Activated naive CD4-positive, alpha-beta T cell treated with anti-CD3 and anti-CD28 coated beads, Interleukin-2, amount 10 ng/mL, durations not matched to agents 7 days and 5 days (primary cell): ENCODE data around the gene BPIFA1.

Experiments used
- CTCF ChIA-PET: fragments of 350-600 bp; sonication (Branson Sonifier 250); formaldehyde crosslinking; loops from one replicate; lab custom pipeline; 2021; ENCODE audit warnings: antibody characterized with exemption; lab: Charles Lee
- DNase-seq: peaks from one replicate; pipeline ENCODE4 v3.0.0-alpha.2; 2020
- H3K27ac Mint-ChIP-seq: one replicate; pipeline ENCODE4 v1.8.0; 2021; ENCODE audit warnings: mild to moderate bottlenecking, moderate library complexity, mixed read lengths
- H3K27me3 Mint-ChIP-seq: one replicate; pipeline ENCODE4 v1.8.0; 2021; ENCODE audit warnings: mild to moderate bottlenecking, mixed read lengths
- H3K36me3 Mint-ChIP-seq: one replicate; pipeline ENCODE4 v1.8.0; 2021; ENCODE audit warnings: mixed read lengths
- H3K4me1 Mint-ChIP-seq: one replicate; pipeline ENCODE4 v1.8.0; 2021; ENCODE audit warnings: mixed read lengths
- H3K4me3 Mint-ChIP-seq: one replicate; pipeline ENCODE4 v1.8.0; 2021; ENCODE audit warnings: mild to moderate bottlenecking, moderate library complexity, mixed read lengths
- H3K9me3 Mint-ChIP-seq: one replicate; pipeline ENCODE4 v1.8.0; 2021; ENCODE audit warnings: mixed read lengths

Gene BPIFA1

DNA sequence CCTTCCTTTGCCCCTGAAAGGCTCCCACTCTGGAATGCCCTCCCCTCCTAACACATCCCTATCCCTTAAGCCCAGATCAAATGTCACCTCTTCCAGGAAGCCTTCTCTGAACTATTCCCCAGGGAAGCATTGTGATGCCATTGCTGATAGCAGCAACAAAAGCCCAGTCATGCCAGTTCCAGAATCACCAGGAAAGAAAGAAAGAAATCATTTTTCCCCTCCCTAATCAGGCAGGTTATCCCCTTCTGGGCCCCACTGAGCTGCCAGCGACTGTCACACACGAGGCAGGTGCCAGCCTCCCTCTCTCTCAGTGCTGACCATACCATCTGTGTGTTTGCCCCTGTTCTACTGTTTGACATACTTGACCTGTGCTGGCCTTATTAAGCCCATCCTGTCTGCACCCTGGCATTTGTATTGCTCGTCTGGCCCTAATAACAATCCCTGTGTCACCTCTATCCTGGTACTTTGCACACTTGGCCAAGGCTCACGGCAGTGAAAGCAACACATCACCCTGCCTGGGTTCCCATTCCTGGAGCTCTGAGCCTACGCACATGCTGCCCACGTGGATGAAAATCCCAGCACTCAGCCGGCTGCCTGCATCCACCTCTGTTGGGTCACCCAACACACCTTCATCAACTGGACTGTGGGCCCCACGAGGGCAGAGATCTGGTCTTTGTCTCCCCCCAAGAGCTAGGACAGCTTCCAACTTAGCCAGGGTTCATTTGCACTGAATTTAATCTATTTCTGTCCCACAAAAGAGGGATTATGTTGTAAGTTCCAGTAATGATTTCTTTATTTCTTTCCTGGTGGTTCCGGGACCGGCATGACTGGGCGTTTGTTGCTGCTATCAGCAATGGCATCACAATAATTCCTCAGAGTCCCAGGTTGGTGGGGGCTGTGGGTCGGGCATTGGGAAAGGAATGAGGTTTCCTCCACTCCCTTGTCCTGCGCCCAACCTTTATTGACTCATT, 42.0 kb downstream of the BPIFA1 start:
- CTCF ChIA-PET = no interaction called here

DNA sequence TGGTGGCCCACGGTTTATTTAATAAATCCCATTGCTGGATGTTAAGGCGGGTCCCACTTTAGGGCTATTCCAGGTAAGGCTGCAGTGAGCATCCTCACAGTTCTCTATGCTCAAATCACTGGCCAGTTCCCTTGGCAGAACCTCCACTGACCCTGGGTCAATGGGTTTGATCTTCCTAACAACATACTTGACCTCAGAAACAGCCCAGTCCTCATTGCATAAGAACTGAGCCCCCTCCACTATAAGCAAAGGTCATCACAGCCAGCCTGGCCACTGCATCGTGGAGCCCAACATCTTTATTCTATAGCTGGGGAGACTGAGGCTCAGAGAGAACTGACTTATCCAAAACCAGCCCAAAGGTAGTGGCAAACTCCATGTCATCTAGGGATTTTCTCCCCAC, 42.9 kb downstream of the BPIFA1 start:
- Mint-ChIP-seq H3K9me3 (no peaks in the 10 kb centered on the region), H3K36me3 (no peaks in the 10 kb centered on the region), H3K27ac (no peak overlapping the region), H3K4me1 (no peaks in the 10 kb centered on the region), H3K4me3 (no peak overlapping the region), H3K27me3 (peaks cover 28% of the 10 kb centered on the region)
- CTCF ChIA-PET = no interaction called here
- DNase-seq = no peak

More for the DNA sequence above, 42.0 kb downstream of the BPIFA1 start:
- no peak overlapping the region for H3K4me3 Mint-ChIP-seq
- no peak overlapping the region for H3K27ac Mint-ChIP-seq
- no peaks in the 10 kb centered on the region for H3K4me1 Mint-ChIP-seq
- DNase-seq = no peak
- H3K36me3 Mint-ChIP-seq = no peaks in the 10 kb centered on the region
- H3K9me3 Mint-ChIP-seq = no peaks in the 10 kb centered on the region
- peaks cover 23% of the 10 kb centered on the region for H3K27me3 Mint-ChIP-seq

DNA sequence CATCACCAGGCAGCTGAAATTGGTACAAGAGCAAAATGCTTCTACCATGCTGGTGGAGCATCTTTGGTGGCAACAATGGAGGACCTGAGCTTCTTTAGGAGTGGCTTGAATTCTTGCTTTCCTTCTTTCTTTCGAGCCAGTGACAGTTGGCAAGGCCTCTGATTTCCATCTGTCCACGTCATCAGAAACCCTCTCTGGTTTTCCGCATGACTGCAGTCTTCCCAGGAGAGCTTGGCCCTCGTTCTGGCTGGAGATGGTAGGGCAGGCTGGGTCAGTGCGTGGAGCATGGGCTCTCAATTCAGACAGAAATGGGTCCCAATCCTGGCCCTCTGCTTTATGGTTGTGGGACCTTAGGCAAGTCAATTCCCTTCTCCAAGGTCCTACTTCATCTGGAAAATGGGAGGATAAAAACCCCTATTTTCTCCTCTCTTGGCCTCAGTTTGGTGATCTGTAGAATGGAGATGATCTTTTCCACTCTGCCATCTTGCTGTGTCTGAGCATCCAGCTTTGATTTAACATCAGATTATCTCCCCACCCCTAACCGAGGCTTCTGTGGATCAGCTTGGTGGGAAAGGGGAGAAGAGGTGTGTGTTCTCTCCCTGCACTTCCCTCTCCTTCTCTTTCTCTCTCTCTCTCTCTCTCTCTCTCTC, 43.6 kb downstream of the BPIFA1 start:
- H3K27ac Mint-ChIP-seq = no peak overlapping the region
- no peak for DNase-seq
- CTCF ChIA-PET = no interaction called here
- no peak overlapping the region for H3K4me3 Mint-ChIP-seq
- H3K9me3 Mint-ChIP-seq = no peaks in the 10 kb centered on the region
- H3K27me3 Mint-ChIP-seq = peaks cover 29% of the 10 kb centered on the region
- no peaks in the 10 kb centered on the region for H3K4me1 Mint-ChIP-seq
- no peaks in the 10 kb centered on the region for H3K36me3 Mint-ChIP-seq

DNA sequence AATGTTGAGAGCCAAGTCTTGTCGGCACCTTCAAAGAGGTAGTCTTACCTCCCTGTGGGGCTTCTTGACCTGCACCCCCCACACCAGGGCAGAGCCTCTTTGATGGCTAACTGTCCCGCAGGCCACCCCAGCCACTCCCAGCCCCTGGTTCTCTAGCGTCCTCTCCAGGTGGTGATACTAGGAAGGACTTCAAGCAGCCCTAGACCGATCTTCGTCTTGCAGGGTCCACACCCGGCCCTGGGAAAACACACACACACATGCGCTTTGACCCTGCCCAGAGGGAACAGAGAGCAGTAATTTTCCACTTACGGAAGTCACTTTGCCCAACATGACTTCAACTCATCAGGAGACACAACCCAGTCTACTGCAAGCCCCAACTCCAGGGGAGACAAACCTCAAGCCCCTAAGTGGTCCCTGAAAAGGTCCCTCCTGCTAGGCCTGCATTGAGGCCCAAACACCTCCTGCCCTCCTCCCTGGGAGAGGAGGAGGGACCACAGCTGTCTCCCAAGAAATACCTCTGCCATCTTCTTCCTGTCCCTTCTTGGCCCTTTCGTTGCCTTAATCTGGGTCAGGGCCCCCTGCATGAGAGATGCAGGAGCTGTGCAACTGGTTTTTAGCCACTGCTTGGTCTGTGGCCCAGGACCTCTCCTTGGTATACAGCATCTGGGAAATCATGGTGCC, 44.3 kb downstream of the BPIFA1 start:
- peaks cover 36% of the 10 kb centered on the region for H3K27me3 Mint-ChIP-seq

DNA sequence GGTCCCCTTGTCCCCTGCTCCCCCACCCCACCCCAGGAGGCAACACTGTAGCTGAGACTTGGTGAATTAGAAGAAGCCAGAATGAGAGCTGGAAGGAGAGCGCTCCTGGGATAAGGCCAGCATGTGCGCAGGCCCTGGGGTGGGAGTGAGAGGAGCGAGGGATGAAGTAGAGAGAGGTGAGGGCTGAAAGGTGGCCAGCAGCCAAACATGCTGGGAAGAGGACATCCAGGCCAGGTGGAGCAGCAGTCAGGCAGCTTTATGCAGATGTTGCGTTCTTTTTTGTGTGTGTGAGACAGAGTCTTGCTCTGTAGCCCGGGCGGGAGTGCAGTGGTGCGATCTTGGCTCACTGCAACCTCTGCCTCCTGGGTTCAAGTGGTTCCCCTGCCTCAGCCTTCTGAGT, 45.0 kb downstream of the BPIFA1 start:
- Mint-ChIP-seq H3K27ac (no peak overlapping the region), H3K27me3 (peaks cover 38% of the 10 kb centered on the region), H3K4me3 (no peak overlapping the region), H3K9me3 (no peaks in the 10 kb centered on the region), H3K36me3 (no peaks in the 10 kb centered on the region), H3K4me1 (no peaks in the 10 kb centered on the region)
- no peak for DNase-seq
- CTCF ChIA-PET = no interaction called here

More for the DNA sequence above, 44.3 kb downstream of the BPIFA1 start:
- Mint-ChIP-seq H3K27ac (no peak overlapping the region), H3K4me3 (no peak overlapping the region), H3K9me3 (no peaks in the 10 kb centered on the region), H3K36me3 (no peaks in the 10 kb centered on the region), H3K4me1 (no peaks in the 10 kb centered on the region)
- no peak for DNase-seq
- CTCF ChIA-PET = no interaction called here

DNA sequence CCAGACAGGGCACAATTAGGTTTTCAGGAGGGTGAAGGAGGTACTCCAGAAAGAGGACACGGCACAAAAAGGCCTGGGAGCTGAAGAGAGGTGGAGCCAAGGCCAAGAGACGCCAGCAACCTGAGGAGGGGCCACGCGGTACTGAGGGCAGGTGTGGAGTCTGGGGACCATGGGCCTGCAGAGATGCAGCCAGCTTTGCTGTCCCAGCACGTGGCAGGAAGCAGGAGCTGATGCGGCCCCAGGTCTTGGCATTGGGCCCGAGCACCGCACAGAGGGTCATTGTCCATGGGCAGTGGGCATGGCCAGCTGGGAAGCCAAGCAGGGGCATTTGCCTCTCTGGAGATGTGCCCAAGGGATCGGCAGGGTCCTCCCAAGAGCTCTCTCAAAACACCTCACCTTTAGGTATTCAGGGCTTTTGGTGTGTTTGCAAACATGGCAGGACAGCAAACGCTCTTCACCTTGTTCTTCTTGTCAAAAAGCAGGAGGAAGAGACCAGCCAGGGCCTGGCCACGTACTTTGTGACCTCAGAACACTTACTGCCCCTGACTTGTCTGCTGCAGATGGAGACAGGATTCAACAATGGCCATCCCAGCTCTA, 45.9 kb downstream of the BPIFA1 start:
- peaks cover 34% of the 10 kb centered on the region for H3K27me3 Mint-ChIP-seq
- no peaks in the 10 kb centered on the region for H3K36me3 Mint-ChIP-seq
- no peak for DNase-seq
- no peaks in the 10 kb centered on the region for H3K9me3 Mint-ChIP-seq
- no peak overlapping the region for H3K4me3 Mint-ChIP-seq
- no peak overlapping the region for H3K27ac Mint-ChIP-seq
- CTCF ChIA-PET = no interaction called here
- no peaks in the 10 kb centered on the region for H3K4me1 Mint-ChIP-seq

DNA sequence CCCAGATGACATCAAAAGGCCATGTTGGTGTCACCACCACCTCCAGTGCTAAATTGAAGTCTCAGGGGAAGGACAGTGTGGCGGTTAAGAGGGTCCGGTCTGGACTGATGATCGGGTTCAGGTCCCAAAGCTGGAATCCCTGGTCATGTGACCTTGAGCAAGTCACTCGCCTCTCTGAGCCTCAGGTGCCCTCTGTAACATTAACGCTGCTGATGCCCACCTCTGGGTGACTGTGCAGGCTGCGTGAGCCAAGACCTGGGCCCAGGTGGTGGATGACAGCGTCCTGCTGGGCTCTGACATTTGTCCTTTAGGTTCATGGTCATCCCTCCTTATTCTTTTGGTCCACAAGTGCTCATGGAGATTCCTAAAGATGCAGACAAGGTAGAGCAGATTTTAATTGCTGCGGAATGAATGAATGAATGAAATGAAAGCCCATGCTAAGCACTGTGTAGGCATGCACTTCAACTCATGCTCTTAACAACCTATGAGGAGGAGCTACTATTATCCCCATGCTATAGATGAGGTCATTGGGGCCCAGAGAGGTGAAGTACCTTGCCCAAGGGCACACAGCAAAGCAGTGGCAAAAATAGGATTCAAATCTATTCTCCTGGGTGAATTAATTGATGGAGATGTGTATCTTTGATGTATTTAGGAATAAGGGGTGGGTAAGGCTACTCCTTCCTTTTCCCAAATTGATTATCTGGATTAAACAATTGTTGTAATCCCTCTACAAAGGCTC, 46.6 kb downstream of the BPIFA1 start:
- Mint-ChIP-seq H3K9me3 (no peaks in the 10 kb centered on the region), H3K27me3 (peaks cover 39% of the 10 kb centered on the region), H3K4me3 (no peak overlapping the region), H3K36me3 (no peaks in the 10 kb centered on the region), H3K4me1 (no peaks in the 10 kb centered on the region), H3K27ac (no peak overlapping the region)
- CTCF ChIA-PET = interaction anchor here (0.9 kb wide), 1 partner anchor 10 kb away, joined by 5 read pairs; no protein-coding TSS in a partner anchor
- no peak for DNase-seq

DNA sequence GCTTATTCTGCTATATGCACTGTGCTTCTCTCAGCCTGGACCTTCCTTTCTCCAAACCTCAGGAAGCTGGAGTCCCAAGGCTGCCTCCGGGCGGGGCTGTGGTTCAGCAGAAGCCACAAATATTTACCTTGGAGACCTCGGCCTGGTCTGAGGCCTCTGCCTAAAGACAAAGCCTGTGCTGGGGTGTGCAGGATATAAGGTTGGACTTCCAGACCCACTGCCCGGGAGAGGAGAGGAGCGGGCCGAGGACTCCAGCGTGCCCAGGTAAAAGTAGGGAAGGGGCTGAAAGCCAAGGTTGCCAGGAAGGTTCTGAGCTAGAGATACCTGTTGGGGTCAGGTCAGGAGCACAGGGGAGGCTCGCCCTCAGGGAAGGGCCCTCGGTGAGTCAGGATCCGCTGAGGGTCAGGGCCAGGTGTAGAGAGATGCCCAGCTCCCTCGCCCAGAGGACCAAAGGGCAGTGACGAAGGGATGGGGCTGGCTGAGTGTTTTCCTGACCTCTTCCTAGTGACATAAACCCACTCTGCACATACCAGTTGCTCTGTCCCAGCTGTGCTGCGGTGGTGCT, 47.3 kb downstream of the BPIFA1 start, which contains the start of gene BPIFB1:
TSS of gene BPIFB1 (plus strand) at position 224 of the 565 bp plus-strand sequence. CDS start 2,860 bp downstream, outside the sequence.
- no peak within 1 kb of the TSS for H3K4me3 Mint-ChIP-seq
- H3K27me3 Mint-ChIP-seq = peaks cover 41% of the 10 kb centered on the region
- CTCF ChIA-PET = interaction anchor here (0.9 kb wide), 1 partner anchor 9 kb away, joined by 5 read pairs; no protein-coding TSS in a partner anchor
- no peak within 1 kb of the TSS for H3K27ac Mint-ChIP-seq
- no peaks in the 10 kb centered on the region for H3K4me1 Mint-ChIP-seq
- H3K9me3 Mint-ChIP-seq = no peaks in the 10 kb centered on the region
- DNase-seq = no peak
- H3K36me3 Mint-ChIP-seq = no peaks in the 10 kb centered on the region

- CTCF ChIA-PET = no interaction called here
- Mint-ChIP-seq H3K9me3 (no peaks in the 10 kb centered on the region), H3K27ac (no peak overlapping the region), H3K4me3 (no peak overlapping the region), H3K4me1 (no peaks in the 10 kb centered on the region), H3K36me3 (no peaks in the 10 kb centered on the region), H3K27me3 (peaks cover 46% of the 10 kb centered on the region)
- DNase-seq = no peak
These were observed 48.5 kb downstream of the BPIFA1 start for GRCh38 chr20:33284284-33284683.

- H3K4me1 Mint-ChIP-seq = no peaks in the 10 kb centered on the region
- no peak for DNase-seq
- H3K27me3 Mint-ChIP-seq = peaks cover 50% of the 10 kb centered on the region
- CTCF ChIA-PET = no interaction called here
- no peak overlapping the region for H3K4me3 Mint-ChIP-seq
- H3K36me3 Mint-ChIP-seq = no peaks in the 10 kb centered on the region
- no peak overlapping the region for H3K27ac Mint-ChIP-seq
- no peaks in the 10 kb centered on the region for H3K9me3 Mint-ChIP-seq
These were observed 49.1 kb downstream of the BPIFA1 start for GRCh38 chr20:33284937-33285336.

DNA sequence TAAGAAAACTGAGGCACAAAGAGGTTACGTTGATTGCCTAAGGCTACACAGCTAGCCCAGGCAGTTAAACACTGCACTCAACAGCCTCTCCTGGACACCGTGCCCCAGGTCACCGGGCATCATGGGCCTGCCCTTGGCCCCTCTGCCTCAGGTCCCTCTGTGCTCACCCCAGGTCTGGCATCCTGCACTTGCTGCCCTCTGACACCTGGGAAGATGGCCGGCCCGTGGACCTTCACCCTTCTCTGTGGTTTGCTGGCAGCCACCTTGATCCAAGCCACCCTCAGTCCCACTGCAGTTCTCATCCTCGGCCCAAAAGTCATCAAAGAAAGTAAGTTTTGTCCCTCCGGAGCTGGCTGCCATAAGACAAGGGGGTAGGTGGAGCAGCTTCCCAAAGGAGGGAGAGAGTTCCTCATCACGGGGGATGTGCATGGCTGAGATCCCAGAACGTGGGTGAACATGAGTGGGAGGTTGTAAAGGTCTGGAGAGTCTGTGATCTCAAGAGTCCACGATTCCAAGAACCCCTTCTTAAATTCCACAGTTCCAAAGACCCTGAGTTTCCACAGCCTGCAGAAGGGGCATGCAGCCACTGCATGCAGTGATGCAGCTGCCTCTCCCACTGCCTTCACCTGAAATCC, 50.2 kb downstream of the BPIFA1 start:
- Mint-ChIP-seq H3K27me3 (peaks cover 55% of the 10 kb centered on the region), H3K4me3 (no peak overlapping the region), H3K4me1 (no peaks in the 10 kb centered on the region), H3K9me3 (no peaks in the 10 kb centered on the region), H3K27ac (no peak overlapping the region), H3K36me3 (no peaks in the 10 kb centered on the region)
- no peak for DNase-seq
- CTCF ChIA-PET = no interaction called here

GRCh38 chr20:33287884-33288283, 52.1 kb downstream of the BPIFA1 start:
- CTCF ChIA-PET = interaction anchor here (1.2 kb wide), 1 partner anchor 26 kb away, joined by 3 read pairs; no protein-coding TSS in a partner anchor
- no peak overlapping the region for H3K27ac Mint-ChIP-seq

DNA sequence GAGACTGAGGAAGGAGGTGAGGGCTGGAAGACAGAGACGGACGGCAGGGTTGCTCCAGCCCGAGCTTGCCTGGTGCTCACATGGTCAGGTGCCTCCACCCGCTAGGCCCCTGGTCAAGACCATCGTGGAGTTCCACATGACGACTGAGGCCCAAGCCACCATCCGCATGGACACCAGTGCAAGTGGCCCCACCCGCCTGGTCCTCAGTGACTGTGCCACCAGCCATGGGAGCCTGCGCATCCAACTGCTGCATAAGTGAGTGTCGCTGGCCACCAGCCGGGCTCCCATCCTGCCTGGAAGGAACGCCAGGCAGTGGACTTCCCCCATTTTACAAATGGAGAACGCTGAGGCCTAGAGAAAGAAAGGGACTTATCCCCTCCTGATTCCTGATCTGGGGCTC, 55.1 kb downstream of the BPIFA1 start:
- no peak for DNase-seq
- peaks cover 45% of the 10 kb centered on the region for H3K27me3 Mint-ChIP-seq
- no peak overlapping the region for H3K4me3 Mint-ChIP-seq
- CTCF ChIA-PET = interaction anchor here (0.6 to 1.9 kb wide), 6 partner anchors 28 to 501 kb away, joined by 3 to 6 read pairs (median 3); no protein-coding TSS in a partner anchor
- no peaks in the 10 kb centered on the region for H3K9me3 Mint-ChIP-seq
- H3K4me1 Mint-ChIP-seq = no peaks in the 10 kb centered on the region
- no peaks in the 10 kb centered on the region for H3K36me3 Mint-ChIP-seq
- no peak overlapping the region for H3K27ac Mint-ChIP-seq

More at GRCh38 chr20:33287884-33288283, 52.1 kb downstream of the BPIFA1 start:
- no peak overlapping the region for H3K4me3 Mint-ChIP-seq
- H3K4me1 Mint-ChIP-seq = no peaks in the 10 kb centered on the region
- peaks cover 59% of the 10 kb centered on the region for H3K27me3 Mint-ChIP-seq
- DNase-seq = no peak
- no peaks in the 10 kb centered on the region for H3K9me3 Mint-ChIP-seq
- H3K36me3 Mint-ChIP-seq = no peaks in the 10 kb centered on the region
